Activated T-helper 17 cell treated with anti-CD3 and anti-CD28 coated beads, Interleukin-2, amount 50 U/mL, for 72 hours (primary cell): ENCODE results near the gene NFKBIB. TPM values are rescaled to one million over a fixed set of nuclear protein-coding genes. Genes with fewer than 3 reads are reported as not detected.

Experiments used
- ATAC-seq: fragments of 150-1000 bp; cut with Tn5 transposase; replicated peaks from 2 replicates; pipeline ENCODE4 v1.10.0; 2021; ENCODE audit warnings: mild to moderate bottlenecking, moderate library complexity
- H3K27ac Mint-ChIP-seq: one replicate; pipeline ENCODE4 v1.8.0; 2022; ENCODE audit warnings: mixed read lengths
- H3K27me3 Mint-ChIP-seq: one replicate; pipeline ENCODE4 v1.8.0; 2022; ENCODE audit warnings: mixed read lengths
- H3K36me3 Mint-ChIP-seq: one replicate; pipeline ENCODE4 v1.8.0; 2022; ENCODE audit warnings: low read depth, mild to moderate bottlenecking, mixed read lengths
- H3K4me1 Mint-ChIP-seq: one replicate; pipeline ENCODE4 v1.8.0; 2022; ENCODE audit warnings: mixed read lengths
- H3K4me3 Mint-ChIP-seq: one replicate; pipeline ENCODE4 v1.8.0; 2022; ENCODE audit warnings: mild to moderate bottlenecking, mixed read lengths
- H3K9me3 Mint-ChIP-seq: one replicate; pipeline ENCODE4 v1.8.0; 2022; ENCODE audit warnings: mixed read lengths
- total RNA-seq, 2 donors: library from RNA; stranded (reverse); gene quantifications; one replicate each; pipeline ENCODE4 v1.2.3, GENCODE V29; 2022

Gene NFKBIB
- total RNA-seq, 2 donors from 2014 or later = 41.2 to 68.7 TPM

DNA sequence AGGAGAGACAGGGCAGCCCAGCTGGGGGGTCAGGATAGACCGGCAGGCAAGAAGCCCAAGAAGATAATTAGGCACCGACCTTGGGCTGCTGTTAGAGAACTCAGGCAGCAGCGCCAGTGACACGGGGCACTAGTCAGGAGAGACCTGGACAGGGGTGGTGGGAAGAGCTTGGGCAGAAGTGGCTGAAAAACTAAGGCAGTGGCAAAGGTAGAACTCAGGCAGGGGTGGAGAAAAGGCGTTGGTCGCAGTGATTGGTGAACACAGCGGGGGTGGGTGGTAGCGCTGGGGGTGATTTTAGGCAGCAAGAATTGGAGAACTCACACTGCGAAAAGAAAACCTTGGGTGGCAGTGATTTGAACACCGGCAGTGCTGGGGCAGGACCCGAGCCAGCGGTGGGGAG, 7.9 kb downstream of the NFKBIB start:
- Mint-ChIP-seq H3K36me3 (peaks cover 62% of the 10 kb centered on the region), H3K27ac (no peak overlapping the region), H3K4me1 (no peaks in the 10 kb centered on the region), H3K4me3 (no peak overlapping the region), H3K27me3 (no peaks in the 10 kb centered on the region), H3K9me3 (no peaks in the 10 kb centered on the region)
- no peak for ATAC-seq

DNA sequence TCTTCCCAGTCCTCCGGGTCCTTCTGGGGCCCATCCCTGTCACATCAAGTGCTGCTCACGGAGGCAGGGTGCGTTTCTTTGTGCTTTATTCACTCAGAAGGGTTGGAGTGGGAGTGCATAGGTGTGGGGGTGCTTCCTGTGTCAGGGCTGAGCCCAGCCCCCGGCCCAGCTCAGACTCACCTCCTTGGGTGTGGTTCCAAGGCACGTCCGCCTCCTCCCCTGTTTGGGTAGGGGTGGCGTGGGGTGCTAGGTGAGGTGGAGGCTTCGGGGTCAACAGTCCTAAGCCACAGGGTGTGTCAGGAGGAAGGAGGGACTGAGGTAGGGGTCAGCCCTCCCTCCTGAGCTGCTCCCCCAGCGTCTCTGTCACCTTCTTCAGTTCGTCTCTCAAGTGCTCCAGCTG, 9.1 kb downstream of the NFKBIB start:
- H3K4me3 Mint-ChIP-seq = no peak overlapping the region
- peak overlapping the region; percentile 67 for H3K27ac Mint-ChIP-seq
- H3K9me3 Mint-ChIP-seq = no peaks in the 10 kb centered on the region
- no peaks in the 10 kb centered on the region for H3K27me3 Mint-ChIP-seq
- no peak for ATAC-seq
- H3K36me3 Mint-ChIP-seq = peaks cover 49% of the 10 kb centered on the region
- no peaks in the 10 kb centered on the region for H3K4me1 Mint-ChIP-seq

DNA sequence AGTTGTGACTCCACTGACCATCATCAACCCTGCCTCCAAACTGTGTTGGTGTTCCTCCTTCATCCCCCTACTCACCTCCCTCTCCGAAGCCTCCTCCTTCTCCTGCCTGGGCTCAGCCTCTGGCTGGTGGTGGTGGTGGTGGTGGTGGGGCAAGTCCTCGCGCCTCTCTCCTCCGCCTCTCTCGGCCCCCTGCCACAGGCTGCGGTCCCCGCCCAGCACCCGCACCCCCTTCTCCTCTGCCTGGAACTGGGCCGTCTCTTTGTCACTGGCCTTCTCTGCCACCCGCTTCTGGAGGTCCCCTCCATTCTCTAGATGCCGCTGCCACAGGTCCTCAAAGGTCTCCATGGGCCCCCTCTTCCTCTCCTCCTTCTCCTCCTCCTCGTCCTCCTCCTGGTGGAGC, 10.7 kb downstream of the NFKBIB start:
- H3K36me3 Mint-ChIP-seq = peaks cover 34% of the 10 kb centered on the region
- H3K27ac Mint-ChIP-seq = peak overlapping the region; percentile 6
- no peaks in the 10 kb centered on the region for H3K4me1 Mint-ChIP-seq
- ATAC-seq = no peak
- no peak overlapping the region for H3K4me3 Mint-ChIP-seq
- no peaks in the 10 kb centered on the region for H3K9me3 Mint-ChIP-seq
- H3K27me3 Mint-ChIP-seq = no peaks in the 10 kb centered on the region

DNA sequence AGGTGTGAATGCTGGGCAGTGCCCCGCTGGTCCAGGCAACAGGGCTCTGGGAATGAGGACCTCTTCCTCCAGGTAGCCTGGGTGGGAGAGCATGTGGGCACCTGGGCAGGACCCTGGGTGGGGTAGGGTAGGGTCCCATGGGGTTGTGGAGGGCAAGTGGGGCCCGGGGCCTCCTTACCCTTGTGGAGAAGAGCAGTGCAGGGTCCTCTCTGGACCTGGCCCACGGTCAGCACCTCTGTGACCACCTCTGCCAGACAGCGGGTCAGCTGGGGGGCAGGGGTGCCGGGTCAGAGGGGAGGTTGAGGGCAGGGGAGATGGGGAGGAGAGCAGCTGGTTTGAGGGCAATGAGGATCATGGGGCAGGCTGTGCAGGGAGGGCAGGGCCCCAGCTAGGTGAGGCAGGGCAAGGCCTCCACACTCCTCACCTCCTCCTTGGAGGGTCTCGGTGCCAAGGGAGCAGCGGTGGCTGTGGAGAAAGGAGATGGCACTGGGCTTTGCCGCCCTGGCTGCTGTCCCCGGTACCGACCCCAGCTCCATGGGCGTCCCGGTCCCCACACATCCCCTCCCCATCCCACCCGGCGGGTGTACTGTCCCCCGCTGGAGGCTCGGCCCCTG, 11.7 kb downstream of the NFKBIB start:
- H3K9me3 Mint-ChIP-seq = no peaks in the 10 kb centered on the region
- no peak overlapping the region for H3K27ac Mint-ChIP-seq
- H3K4me1 Mint-ChIP-seq = no peaks in the 10 kb centered on the region
- no peak overlapping the region for H3K4me3 Mint-ChIP-seq
- no peaks in the 10 kb centered on the region for H3K27me3 Mint-ChIP-seq
- peaks cover 29% of the 10 kb centered on the region for H3K36me3 Mint-ChIP-seq
- no peak for ATAC-seq

DNA sequence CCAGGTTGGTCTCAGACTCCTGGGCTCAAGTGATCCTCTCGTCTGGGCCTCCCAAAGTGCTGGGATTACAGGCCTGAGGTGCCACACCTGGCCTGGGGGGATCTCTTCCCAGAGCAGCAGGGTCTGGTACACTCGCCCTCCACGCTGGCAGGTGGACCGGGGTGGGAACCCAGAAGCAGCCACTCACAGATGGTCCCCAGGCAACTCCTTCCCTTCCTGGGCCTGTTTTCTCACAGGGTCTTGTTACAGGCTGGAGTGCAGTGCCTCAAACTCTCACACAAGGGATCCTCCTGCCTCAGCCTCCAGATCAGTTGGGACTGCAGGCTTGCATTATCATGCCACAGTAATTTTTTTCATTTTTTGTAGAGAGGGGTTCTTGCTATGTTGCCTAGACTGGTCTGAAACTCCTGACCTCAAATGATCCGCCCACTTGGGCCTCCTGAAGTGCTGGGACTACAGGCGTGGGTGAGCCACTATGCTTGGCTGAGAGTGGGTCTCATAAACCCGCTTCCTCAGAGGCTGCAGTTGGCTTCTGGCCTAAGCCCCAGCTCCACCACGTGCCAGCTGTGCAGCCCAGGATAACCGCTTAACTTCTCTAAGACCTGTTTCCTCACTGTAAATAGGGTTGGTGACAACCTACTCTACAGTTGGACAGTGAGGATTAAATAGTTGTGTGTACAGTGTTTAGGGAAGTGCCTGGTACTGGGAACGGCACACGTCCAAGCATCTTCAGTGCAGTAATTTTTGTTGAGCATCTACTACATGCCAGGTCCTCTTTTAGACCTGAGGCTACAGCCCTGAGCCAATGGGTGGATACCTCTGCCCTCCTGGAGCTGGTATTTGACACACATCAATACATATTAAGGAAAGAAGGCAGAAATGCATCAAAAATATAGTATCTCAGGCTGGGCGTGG, 13.1 kb downstream of the NFKBIB start:
- Mint-ChIP-seq H3K27me3 (no peaks in the 10 kb centered on the region), H3K4me3 (no peak overlapping the region), H3K27ac (peak overlapping the region; percentile 32), H3K4me1 (no peaks in the 10 kb centered on the region), H3K9me3 (no peaks in the 10 kb centered on the region), H3K36me3 (peaks cover 16% of the 10 kb centered on the region)
- ATAC-seq = peak; percentile 65

DNA sequence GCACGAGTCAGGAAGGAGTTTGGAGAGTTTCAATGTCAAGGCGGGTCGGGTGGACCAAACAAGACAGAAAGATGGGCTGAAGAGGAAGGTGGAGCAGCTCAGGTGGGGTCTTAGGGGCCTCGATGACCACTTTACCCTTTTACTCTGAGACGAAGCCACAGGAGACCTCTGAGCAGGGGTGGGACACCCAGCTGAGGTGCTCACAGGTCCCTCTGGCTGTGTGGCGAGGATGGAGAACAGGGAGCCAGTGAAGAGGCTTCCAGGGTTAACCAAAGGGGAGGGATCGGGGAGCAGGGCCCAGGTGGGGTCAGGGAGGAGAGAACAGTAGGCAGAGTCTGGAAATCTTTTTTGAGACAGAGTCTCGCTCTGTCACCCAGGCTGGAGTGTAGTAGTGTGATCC, 14.2 kb downstream of the NFKBIB start:
- H3K4me3 Mint-ChIP-seq = no peak overlapping the region
- H3K9me3 Mint-ChIP-seq = no peaks in the 10 kb centered on the region
- no peak overlapping the region for H3K27ac Mint-ChIP-seq
- peaks cover 5% of the 10 kb centered on the region for H3K36me3 Mint-ChIP-seq
- ATAC-seq = no peak
- no peaks in the 10 kb centered on the region for H3K27me3 Mint-ChIP-seq
- H3K4me1 Mint-ChIP-seq = no peaks in the 10 kb centered on the region

DNA sequence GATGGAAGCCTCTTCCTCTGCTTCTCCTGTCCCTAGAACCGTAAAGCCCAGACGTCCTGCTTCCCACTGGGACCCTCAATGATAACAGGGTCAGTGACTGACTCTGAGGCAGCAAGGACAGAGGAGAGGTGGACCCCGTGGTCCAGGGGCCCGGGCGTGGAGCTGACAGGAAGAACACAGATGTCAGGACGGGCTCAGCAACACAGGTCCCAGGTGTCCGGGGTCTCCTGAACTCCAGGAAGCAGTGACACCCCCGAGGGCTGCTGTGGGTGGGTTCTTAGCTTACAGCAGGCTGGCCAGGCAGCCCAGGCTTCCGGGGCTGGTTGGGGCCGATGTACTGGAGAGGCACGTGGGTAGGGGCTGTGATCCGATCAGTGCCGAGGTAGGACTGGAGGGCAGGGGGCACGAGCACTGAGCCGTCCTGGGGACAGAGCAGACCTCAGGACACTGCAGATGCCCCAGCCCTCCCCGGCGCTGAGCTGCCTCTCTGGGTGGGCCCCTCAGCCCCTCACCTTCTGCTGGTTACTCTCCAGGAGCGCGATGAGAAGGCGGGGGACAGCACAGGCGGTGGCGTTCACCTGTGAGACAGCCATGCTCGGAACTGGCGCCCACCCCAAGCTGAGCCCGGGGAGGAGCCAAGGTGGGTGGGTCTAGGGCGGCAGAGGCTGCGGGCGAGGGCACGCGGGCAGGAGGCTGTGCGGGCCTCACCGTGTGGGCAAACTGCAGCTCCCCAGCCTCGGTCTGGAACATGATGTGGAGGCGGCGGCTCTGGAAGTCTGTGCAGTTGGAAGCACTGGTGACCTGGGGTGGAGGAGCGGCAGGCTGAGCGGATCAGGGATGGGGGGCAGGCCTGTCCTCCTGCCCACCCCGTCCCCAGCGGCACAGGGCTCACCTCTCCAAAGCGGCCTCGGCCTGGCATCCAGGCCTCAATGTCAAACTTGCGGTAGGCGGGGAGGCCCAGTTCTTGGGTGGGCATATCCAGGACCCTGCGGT, 15.9 kb downstream of the NFKBIB start:
- H3K4me3 Mint-ChIP-seq = no peak overlapping the region

DNA sequence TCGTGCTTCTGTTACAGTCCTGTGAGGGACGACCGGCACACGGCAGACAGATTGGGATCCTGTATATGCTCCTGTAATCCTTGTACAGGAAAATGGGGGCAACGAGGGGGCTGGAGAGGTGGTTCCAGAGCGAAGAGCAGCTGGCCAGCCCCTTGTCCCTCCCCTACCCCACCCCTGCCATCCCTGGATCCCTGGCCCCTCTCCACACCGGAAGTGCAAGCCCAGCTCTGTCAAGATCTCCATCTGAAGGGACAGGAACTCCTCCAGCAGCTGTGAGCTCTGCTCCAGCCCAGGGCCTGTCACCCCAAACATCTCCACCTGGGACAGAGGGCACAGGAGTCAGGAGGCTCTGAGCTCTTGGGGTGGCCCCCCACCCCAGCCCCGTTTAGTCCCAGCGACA, 17.7 kb downstream of the NFKBIB start:
- H3K36me3 Mint-ChIP-seq = peaks cover 9% of the 10 kb centered on the region
- H3K9me3 Mint-ChIP-seq = no peaks in the 10 kb centered on the region
- ATAC-seq = no peak
- H3K4me1 Mint-ChIP-seq = no peaks in the 10 kb centered on the region
- H3K27ac Mint-ChIP-seq = no peak overlapping the region
- no peaks in the 10 kb centered on the region for H3K27me3 Mint-ChIP-seq
- H3K4me3 Mint-ChIP-seq = no peak overlapping the region

More for the DNA sequence above, 15.9 kb downstream of the NFKBIB start:
- ATAC-seq = no peak
- H3K27me3 Mint-ChIP-seq = no peaks in the 10 kb centered on the region
- H3K9me3 Mint-ChIP-seq = no peaks in the 10 kb centered on the region
- H3K27ac Mint-ChIP-seq = no peak overlapping the region
- H3K36me3 Mint-ChIP-seq = no peaks in the 10 kb centered on the region
- no peaks in the 10 kb centered on the region for H3K4me1 Mint-ChIP-seq

DNA sequence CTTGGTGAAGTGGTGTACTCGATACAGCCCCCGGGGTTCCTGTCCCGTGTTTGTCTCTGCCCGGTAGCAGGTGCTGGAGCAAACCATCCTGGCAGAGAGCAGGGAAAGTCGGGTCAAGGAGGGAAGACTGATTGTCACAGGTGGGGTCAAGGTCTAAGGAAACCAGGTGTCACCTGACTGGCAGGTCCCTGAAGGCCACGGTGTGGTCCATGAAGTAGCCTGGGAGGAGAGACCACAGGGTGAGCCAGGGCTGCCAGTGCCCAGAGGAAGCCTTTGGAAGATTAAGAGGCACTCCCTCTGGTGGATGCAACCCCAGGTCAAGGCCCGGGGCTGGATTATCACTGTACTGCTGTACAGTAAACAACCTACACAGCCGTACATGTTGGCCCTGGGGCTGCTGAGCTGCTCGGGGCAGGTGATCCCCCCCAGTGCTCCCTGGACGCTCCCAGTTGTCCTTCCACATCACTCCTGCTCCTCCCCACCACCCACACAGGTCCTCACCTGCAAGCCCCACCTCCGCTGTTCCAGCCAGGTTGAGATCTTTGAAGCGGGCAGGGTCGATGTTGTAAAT, 18.2 kb downstream of the NFKBIB start:
- H3K27ac Mint-ChIP-seq = no peak overlapping the region
- no peak overlapping the region for H3K4me3 Mint-ChIP-seq
- H3K4me1 Mint-ChIP-seq = no peaks in the 10 kb centered on the region
- ATAC-seq = no peak
- no peaks in the 10 kb centered on the region for H3K27me3 Mint-ChIP-seq
- H3K36me3 Mint-ChIP-seq = peaks cover 9% of the 10 kb centered on the region
- no peaks in the 10 kb centered on the region for H3K9me3 Mint-ChIP-seq

DNA sequence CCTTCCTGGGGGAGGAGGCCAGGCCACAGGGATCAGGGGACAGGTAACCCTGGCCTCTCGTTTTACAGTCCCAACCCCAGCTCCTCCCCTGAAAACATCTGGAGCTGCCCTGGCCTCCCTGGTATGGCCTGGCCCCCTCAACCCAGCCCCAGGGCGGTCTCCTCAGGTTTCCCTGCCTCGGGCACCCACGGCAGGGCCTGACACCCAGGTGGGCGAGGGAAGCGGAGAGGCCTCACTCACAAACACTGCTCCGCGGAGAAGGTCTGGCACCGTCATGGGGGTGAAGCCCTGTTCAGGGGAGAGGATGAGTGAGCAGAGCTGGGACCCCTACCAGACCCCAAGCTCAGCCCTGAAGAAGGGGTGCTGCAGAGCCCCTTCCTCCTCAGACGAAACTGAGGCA, 18.8 kb downstream of the NFKBIB start:
- Mint-ChIP-seq H3K4me3 (no peak overlapping the region), H3K4me1 (no peaks in the 10 kb centered on the region), H3K27me3 (no peaks in the 10 kb centered on the region), H3K27ac (no peak overlapping the region), H3K9me3 (no peaks in the 10 kb centered on the region), H3K36me3 (peaks cover 9% of the 10 kb centered on the region)
- no peak for ATAC-seq

DNA sequence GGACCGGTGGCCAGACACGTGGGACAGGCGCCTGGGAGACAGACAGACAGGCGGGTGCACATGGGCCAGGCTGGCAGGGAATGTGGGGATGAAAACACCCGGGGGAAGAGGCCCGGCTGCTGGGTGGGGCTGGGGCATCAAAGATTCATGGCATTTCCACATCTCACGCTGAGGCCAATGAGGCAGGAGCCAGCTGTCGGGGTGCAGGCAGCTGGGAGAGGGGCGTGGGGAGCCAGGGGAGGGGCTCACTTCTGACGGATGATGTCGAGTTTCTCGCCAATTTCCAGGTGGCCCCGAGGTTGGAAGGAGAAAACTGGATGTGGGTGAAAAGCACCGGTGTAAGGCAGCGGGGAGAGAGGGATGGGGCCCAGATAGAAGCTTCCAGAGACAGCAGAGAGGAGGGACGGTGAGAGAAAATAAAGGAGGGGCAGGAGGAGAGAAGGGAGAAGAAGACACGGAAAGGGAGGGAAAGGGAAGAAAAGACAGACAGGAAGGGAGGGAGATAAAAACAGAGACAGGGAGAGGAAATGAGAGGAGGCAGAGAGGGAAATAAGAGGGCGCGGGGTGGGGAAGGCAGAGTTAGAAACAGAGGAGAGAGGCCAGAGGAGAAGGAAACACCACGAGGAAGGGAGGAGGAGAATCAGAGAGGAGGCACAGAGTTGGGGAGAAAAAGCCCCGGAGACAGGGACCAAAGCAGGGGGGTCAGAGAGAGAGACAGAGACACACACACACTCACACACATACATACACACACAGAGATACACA, 20.2 kb downstream of the NFKBIB start:
- Mint-ChIP-seq H3K4me3 (no peak overlapping the region), H3K9me3 (no peaks in the 10 kb centered on the region), H3K36me3 (peaks cover 20% of the 10 kb centered on the region), H3K27ac (no peak overlapping the region), H3K27me3 (no peaks in the 10 kb centered on the region), H3K4me1 (no peaks in the 10 kb centered on the region)
- ATAC-seq = no peak

DNA sequence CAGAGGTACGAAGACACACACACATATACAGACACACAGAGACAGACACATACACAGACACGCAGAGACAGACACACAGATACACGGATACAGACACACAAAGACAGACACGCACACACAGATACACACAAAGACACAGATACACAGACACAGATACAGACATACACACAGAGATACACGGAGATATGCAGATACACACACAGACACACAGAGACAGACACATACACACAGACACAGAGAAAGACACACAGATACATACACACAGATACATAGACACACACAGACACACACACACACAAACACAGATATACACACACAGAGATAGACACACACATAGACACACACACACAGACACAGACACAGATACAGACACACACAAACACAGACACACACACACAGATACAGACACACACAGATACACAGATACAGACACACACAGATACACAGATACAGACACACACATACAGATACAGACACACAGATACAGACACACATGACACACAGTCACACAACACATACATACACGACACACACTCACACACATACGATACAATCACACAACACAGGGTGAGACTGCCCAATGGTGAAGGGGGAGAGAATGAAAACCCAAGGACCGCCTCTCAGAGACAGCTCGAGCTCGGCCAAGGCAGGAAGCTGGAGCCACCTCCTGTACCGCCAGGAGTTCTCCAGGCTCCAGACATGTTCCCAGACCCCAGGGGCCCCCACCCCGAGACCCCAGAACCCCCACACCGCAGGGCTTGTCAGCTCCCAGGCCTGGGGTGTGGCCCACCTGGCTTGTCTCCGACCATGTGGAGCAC, 21.0 kb downstream of the NFKBIB start:
- no peaks in the 10 kb centered on the region for H3K27me3 Mint-ChIP-seq
- peaks cover 28% of the 10 kb centered on the region for H3K36me3 Mint-ChIP-seq
- H3K9me3 Mint-ChIP-seq = no peaks in the 10 kb centered on the region
- no peak for ATAC-seq
- H3K27ac Mint-ChIP-seq = no peak overlapping the region
- H3K4me3 Mint-ChIP-seq = no peak overlapping the region
- H3K4me1 Mint-ChIP-seq = no peaks in the 10 kb centered on the region
